GM12874 (cell line): ENCODE data around the gene CNTN6.

ENCODE experiments used
- TF ChIP-seq, protein P1 (sequence below): IDR thresholded peaks from 2 replicates; pipeline ENCODE4 v1.5.1; 2011; ENCODE audit warnings: low read depth, mild to moderate bottlenecking, control low read depth, low read length, moderate library complexity; ENCODE audit not compliant: insufficient read depth

CNTN6 gene

GRCh38 chr3:1082108-1082507 lies 10.7 kb upstream of the CNTN6 start:
- TF ChIP-seq, protein P1, sequence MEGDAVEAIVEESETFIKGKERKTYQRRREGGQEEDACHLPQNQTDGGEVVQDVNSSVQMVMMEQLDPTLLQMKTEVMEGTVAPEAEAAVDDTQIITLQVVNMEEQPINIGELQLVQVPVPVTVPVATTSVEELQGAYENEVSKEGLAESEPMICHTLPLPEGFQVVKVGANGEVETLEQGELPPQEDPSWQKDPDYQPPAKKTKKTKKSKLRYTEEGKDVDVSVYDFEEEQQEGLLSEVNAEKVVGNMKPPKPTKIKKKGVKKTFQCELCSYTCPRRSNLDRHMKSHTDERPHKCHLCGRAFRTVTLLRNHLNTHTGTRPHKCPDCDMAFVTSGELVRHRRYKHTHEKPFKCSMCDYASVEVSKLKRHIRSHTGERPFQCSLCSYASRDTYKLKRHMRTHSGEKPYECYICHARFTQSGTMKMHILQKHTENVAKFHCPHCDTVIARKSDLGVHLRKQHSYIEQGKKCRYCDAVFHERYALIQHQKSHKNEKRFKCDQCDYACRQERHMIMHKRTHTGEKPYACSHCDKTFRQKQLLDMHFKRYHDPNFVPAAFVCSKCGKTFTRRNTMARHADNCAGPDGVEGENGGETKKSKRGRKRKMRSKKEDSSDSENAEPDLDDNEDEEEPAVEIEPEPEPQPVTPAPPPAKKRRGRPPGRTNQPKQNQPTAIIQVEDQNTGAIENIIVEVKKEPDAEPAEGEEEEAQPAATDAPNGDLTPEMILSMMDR = peak; percentile 60

DNA sequence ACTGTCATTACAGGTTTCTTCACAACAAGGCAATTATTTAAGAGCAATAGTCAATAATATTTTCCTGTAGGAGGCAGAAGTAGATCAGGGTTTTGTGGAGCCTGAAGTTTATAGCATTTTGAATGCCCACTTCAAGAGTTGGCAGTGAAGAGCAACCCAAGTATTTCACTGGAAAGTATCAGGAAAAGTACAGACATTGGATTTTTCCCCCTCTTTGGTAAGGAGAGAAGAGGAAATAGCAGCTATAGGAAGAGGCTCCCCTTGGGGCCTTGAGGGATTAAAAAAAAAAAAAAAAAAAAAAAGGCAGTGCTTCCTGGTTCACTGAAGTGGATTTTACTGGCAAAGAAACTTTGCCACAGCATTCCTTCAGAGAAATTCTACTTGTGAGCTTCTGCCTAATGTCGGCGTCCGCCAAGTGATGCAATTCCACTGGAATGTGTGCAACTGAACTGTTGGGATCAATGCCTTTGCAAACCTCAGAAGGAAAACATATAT lies 5.7 kb upstream of the CNTN6 start:
- TF ChIP-seq, protein P1 = no peak

DNA sequence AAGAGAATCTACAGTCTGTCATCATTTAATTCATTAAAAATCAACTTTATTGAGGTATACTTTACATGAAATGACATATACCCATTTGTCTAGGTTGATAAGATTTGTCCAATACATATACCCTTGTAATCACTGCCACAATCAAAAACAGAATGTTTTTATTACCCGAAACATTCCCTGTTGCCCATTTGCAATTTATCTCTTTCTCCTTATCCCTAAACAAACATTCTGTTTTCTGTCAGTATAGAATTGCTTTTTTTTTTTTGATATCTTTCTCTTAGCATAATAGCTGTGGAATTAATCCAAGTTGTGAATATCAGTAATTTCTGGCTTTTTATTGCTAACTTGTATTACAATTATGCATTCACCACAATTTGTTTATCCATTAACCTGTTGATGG lies 4.3 kb upstream of the CNTN6 start:
- TF ChIP-seq, protein P1 = no peak

DNA sequence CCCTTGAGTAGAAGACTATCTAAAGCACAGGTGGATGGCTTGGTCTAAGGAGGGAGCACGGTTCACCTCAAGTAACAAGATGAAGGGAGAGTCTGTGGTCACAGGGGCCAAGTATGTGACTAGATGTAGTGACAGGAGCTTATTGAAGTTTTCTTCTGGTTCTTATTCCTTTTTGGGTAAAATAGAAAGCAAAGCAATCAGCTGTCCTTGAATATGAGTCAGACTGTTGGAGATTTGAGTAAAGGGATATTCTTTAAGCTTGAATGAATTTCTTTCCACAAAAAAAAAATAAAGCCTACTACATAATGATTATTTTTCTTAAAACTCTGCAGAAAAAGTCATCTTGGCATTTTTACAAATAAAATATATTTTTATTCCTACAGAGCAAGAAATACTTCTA lies 1.5 kb upstream of the CNTN6 start:
- TF ChIP-seq, protein P1 = no peak

DNA sequence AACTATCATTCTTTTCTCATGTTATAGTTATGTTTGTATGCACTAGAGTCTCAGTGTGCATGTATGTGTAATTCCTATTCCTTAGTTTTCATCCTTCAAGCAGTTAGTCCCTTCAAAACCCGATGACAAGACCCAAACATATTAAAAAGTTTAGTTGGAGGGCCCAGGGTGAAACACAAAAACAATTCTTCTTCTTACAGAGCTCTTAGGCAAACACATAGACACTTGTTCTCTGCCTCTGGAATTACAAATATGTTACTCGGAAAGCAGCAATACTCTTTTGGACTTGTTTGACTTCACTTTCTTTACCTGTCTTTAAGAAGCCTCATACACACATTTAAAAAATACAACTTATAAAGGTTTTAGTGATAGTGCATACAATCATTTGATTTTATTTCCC lies 763 bp upstream of the CNTN6 start:
- TF ChIP-seq, protein P1 = no peak

- TF ChIP-seq, protein P1 = no peak
Measured at GRCh38 chr3:1093217-1093616, 393 bp downstream of the CNTN6 start.

- TF ChIP-seq, protein P1 = no peak
Measured at GRCh38 chr3:1103525-1103924, 10.7 kb downstream of the CNTN6 start.
